H1 (cell line): Measurements from ENCODE around the gene FAM184B. TPM values are rescaled to one million over a fixed set of nuclear protein-coding genes. Genes with fewer than 3 reads are reported as not detected.

Source experiments
- CTCF ChIA-PET: fragments of 300-600 bp; sonication (Branson Sonifier 250); formaldehyde crosslinking; loops from one replicate; lab custom pipeline; 2021; ENCODE audit not compliant: partially characterized antibody; lab: Charles Lee
- POLR2A ChIA-PET: fragments of 300-600 bp; sonication (Branson Sonifier 250); formaldehyde crosslinking; loops from one replicate; lab custom pipeline; 2021; ENCODE audit warnings: inconsistent platforms; ENCODE audit not compliant: partially characterized antibody; lab: Charles Lee
- DNase-seq, 2 experiments: peaks; one replicate each; pipeline versions ENCODE4 v3.0.0 to v3.0.0-alpha.2; 2010 to 2022; ENCODE audit warnings: low spot score in 2 of 2, low read depth in 1 of 2, mixed read lengths in 1 of 2
- FAIRE-seq: peaks from 2 replicates; lab custom pipeline; 2011; peaks lifted over from hg19 to GRCh38; lab: Jason Lieb, UNC
- H2AFZ ChIP-seq: 2 replicates; pipeline ENCODE4 v1.8.1; 2012; ENCODE audit warnings: low read length, inconsistent platforms
- H2AK5ac ChIP-seq: 2 replicates; pipeline ENCODE4 v1.6.1; 2013; ENCODE audit warnings: low read depth, low read length
- H2BK120ac ChIP-seq: replicated peaks from 2 replicates; pipeline ENCODE3; 2013; ENCODE audit warnings: low read depth, low read length, inconsistent platforms
- H2BK12ac ChIP-seq: 2 replicates; pipeline ENCODE4 v1.6.1; 2013; ENCODE audit warnings: low read depth, low read length
- H2BK15ac ChIP-seq: 2 replicates; pipeline ENCODE4 v1.6.1; 2013; ENCODE audit warnings: low read length
- H2BK20ac ChIP-seq: 2 replicates; pipeline ENCODE4 v1.6.1; 2013; ENCODE audit warnings: low read length
- H2BK5ac ChIP-seq: 2 replicates; pipeline ENCODE4 v1.6.1; 2013; ENCODE audit warnings: low read depth, low read length
- H3K14ac ChIP-seq: 2 replicates; pipeline ENCODE4 v1.6.1; 2013; ENCODE audit warnings: inconsistent platforms; ENCODE audit not compliant: insufficient read length
- H3K18ac ChIP-seq: 2 replicates; pipeline ENCODE4 v1.6.1; 2013; ENCODE audit warnings: low read length; ENCODE audit errors: extremely low read depth
- H3K23ac ChIP-seq: 2 replicates; pipeline ENCODE4 v1.6.1; 2013; ENCODE audit warnings: inconsistent platforms; ENCODE audit not compliant: insufficient read length
- H3K23me2 ChIP-seq: 2 replicates; pipeline ENCODE4 v1.6.1; 2013; ENCODE audit warnings: low read depth, low read length
- H3K27ac ChIP-seq: 2 replicates; pipeline ENCODE4 v1.6.1; 2011; ENCODE audit warnings: low read depth, low read length, inconsistent platforms
- H3K27me3 ChIP-seq, 4 experiments: replicated peaks in 1 of 4; 1 replicate in 1 of 4; 2 replicates in 3 of 4; pipeline versions ENCODE4 v1.6.1 to v1.8.1; 2011 to 2013; ENCODE audit warnings: low read length in 3 of 4, mild to moderate bottlenecking in 3 of 4, inconsistent platforms in 2 of 4, mixed read lengths in 2 of 4, moderate library complexity in 1 of 4; ENCODE audit not compliant: control insufficient read depth in 3 of 4, insufficient read depth in 3 of 4; ENCODE audit errors: extremely low read depth in 1 of 4
- H3K36me3 ChIP-seq, 4 experiments: 2 replicates each; pipeline versions ENCODE4 v1.6.1 to v1.8.1; 2011 to 2013; ENCODE audit warnings: mild to moderate bottlenecking in 4 of 4, low read length in 3 of 4, moderate library complexity in 2 of 4, control low read depth in 1 of 4, inconsistent platforms in 1 of 4; ENCODE audit not compliant: insufficient read depth in 4 of 4, control insufficient read depth in 2 of 4
- H3K4ac ChIP-seq: replicated peaks from 2 replicates; pipeline ENCODE3; 2013; ENCODE audit warnings: low read length, low read depth, mixed read lengths, inconsistent platforms; ENCODE audit not compliant: insufficient read length
- H3K4me1 ChIP-seq, 4 experiments: replicated peaks in 1 of 4; 1 replicate in 1 of 4; 2 replicates in 3 of 4; pipeline versions ENCODE4 v1.6.1 to v1.8.1; 2011 to 2013; ENCODE audit warnings: low read length in 3 of 4, inconsistent platforms in 2 of 4, mixed read lengths in 1 of 4; ENCODE audit not compliant: insufficient read depth in 4 of 4, control insufficient read depth in 3 of 4
- H3K4me2 ChIP-seq, 2 experiments: 2 replicates each; pipeline versions ENCODE4 v1.6.1 to v1.8.1; 2011 to 2013; ENCODE audit warnings: low read depth in 2 of 2, low read length in 2 of 2, control low read depth in 1 of 2, inconsistent platforms in 1 of 2, mild to moderate bottlenecking in 1 of 2; ENCODE audit not compliant: insufficient read depth in 1 of 2
- H3K4me3 ChIP-seq, 4 experiments: fragments of 200-600, 300-600 bp in 1 of 4; sonication (generic), shearing (Covaris generic), sonication (Bioruptor Twin) in 1 of 4; 2 replicates each; pipeline versions ENCODE4 v1.5.1 to v1.8.1; 2011 to 2016; ENCODE audit warnings: low read length in 4 of 4, low read depth in 3 of 4, control low read depth in 2 of 4, inconsistent platforms in 2 of 4, mild to moderate bottlenecking in 2 of 4, mixed read lengths in 1 of 4, moderate library complexity in 1 of 4; ENCODE audit not compliant: insufficient read depth in 2 of 4; ENCODE audit errors: extremely low read depth in 1 of 4
- H3K56ac ChIP-seq: replicated peaks from 2 replicates; pipeline ENCODE3; 2013; ENCODE audit warnings: low read depth, mild to moderate bottlenecking, mixed read lengths, low read length, inconsistent platforms; ENCODE audit not compliant: insufficient read length
- H3K79me1 ChIP-seq: 2 replicates; pipeline ENCODE4 v1.6.1; 2013; ENCODE audit warnings: low read depth, low read length, control low read depth
- H3K79me2 ChIP-seq, 2 experiments: 2 replicates each; pipeline versions ENCODE4 v1.6.1 to v1.8.1; 2012 to 2013; ENCODE audit warnings: low read length in 2 of 2, mild to moderate bottlenecking in 2 of 2, inconsistent platforms in 1 of 2; ENCODE audit not compliant: insufficient read depth in 2 of 2, control insufficient read depth in 1 of 2
- H3K9ac ChIP-seq, 4 experiments: replicated peaks in 1 of 4; 1 replicate in 1 of 4; 2 replicates in 3 of 4; pipeline versions ENCODE4 v1.6.1 to v1.8.1; 2011 to 2013; ENCODE audit warnings: low read depth in 3 of 4, low read length in 3 of 4, control low read depth in 2 of 4, mild to moderate bottlenecking in 2 of 4, moderate library complexity in 2 of 4, inconsistent platforms in 1 of 4; ENCODE audit errors: extremely low read depth in 1 of 4
- H3K9me3 ChIP-seq, 2 experiments: 2 replicates each; pipeline versions ENCODE4 v1.6.1 to v1.8.1; 2012 to 2013; ENCODE audit warnings: mild to moderate bottlenecking in 2 of 2, moderate library complexity in 2 of 2, control low read depth in 1 of 2, inconsistent platforms in 1 of 2, low read depth in 1 of 2, low read length in 1 of 2, mixed read lengths in 1 of 2; ENCODE audit not compliant: insufficient read depth in 2 of 2
- H4K20me1 ChIP-seq, 2 experiments: replicated peaks in 1 of 2; 2 replicates each; pipeline versions ENCODE3 to v1.8.1; 2011 to 2013; ENCODE audit warnings: inconsistent platforms in 2 of 2, low read length in 2 of 2, mild to moderate bottlenecking in 1 of 2; ENCODE audit not compliant: insufficient read depth in 2 of 2, control insufficient read depth in 1 of 2
- H4K5ac ChIP-seq: 2 replicates; pipeline ENCODE4 v1.6.1; 2013; ENCODE audit warnings: low read length, low read depth, mixed read lengths, inconsistent platforms; ENCODE audit not compliant: insufficient read length
- H4K8ac ChIP-seq: 2 replicates; pipeline ENCODE4 v1.8.0; 2013; ENCODE audit warnings: mild to moderate bottlenecking, moderate library complexity, low read length, inconsistent platforms; ENCODE audit not compliant: insufficient read depth; ENCODE audit errors: extremely low read depth
- H4K91ac ChIP-seq: replicated peaks from 2 replicates; pipeline ENCODE3; 2013; ENCODE audit warnings: low read length, mixed read lengths, inconsistent platforms; ENCODE audit not compliant: insufficient read length
- BACH1 ChIP-seq: IDR thresholded peaks from 2 replicates; pipeline ENCODE4 v1.6.1; 2012; ENCODE audit warnings: low read length, improper control_type of control experiment
- CBX5 ChIP-seq: fragments of 300-800, 300-1000 bp; sonication (generic); IDR thresholded peaks from 2 replicates; pipeline ENCODE4 v1.7.1; 2016; ENCODE audit warnings: antibody characterized with exemption, low read length, low read depth
- CBX8 ChIP-seq: fragments of 300-800, 300-1000 bp; sonication (generic); IDR thresholded peaks from 2 replicates; pipeline ENCODE4 v1.7.1; 2016; ENCODE audit warnings: low read depth, low read length, borderline replicate concordance
- CHD1 ChIP-seq: IDR thresholded peaks from 2 replicates; pipeline ENCODE4 v1.6.1; 2012; ENCODE audit warnings: low read depth, low read length, improper control_type of control experiment
- CTBP2 ChIP-seq: IDR thresholded peaks from 2 replicates; pipeline ENCODE4 v1.7.0; 2011; ENCODE audit warnings: borderline replicate concordance, mild to moderate bottlenecking, moderate library complexity, mixed read lengths, low read length; ENCODE audit not compliant: insufficient read depth, insufficient read length
- HDAC2 ChIP-seq, 2 experiments: fragments of 300-600 bp in 1 of 2; sonication (generic) in 1 of 2; IDR thresholded peaks; 2 replicates each; pipeline ENCODE4 v1.6.1; 2011 to 2012; ENCODE audit warnings: low read depth in 2 of 2, low read length in 2 of 2, mild to moderate bottlenecking in 2 of 2, moderate library complexity in 2 of 2, borderline replicate concordance in 1 of 2, inconsistent platforms in 1 of 2
- POLR2AphosphoS5 ChIP-seq: IDR thresholded peaks from 2 replicates; pipeline ENCODE4 v1.6.1; 2011; ENCODE audit warnings: low read depth, low read length
- POU5F1 ChIP-seq: IDR thresholded peaks from 2 replicates; pipeline ENCODE4 v1.6.1; 2011; ENCODE audit warnings: low read depth, mild to moderate bottlenecking, low read length, moderate library complexity
- SP2 ChIP-seq: IDR thresholded peaks from 2 replicates; pipeline ENCODE4 v1.6.1; 2012; ENCODE audit warnings: mild to moderate bottlenecking, low read length, inconsistent platforms
- SP4 ChIP-seq: IDR thresholded peaks from 2 replicates; pipeline ENCODE4 v1.6.1; 2012; ENCODE audit warnings: low read length, inconsistent platforms
- SRF ChIP-seq: IDR thresholded peaks from 2 replicates; pipeline ENCODE4 v1.6.1; 2011; ENCODE audit warnings: mild to moderate bottlenecking, low read depth, low read length, moderate library complexity
- SUZ12 ChIP-seq: fragments of 200-600 bp; sonication (generic); IDR thresholded peaks from 2 replicates; pipeline ENCODE4 v1.6.1; 2012; ENCODE audit warnings: mild to moderate bottlenecking, inconsistent platforms, low read length, moderate library complexity, mixed read lengths
- TAF7 ChIP-seq: optimal IDR thresholded peaks from 2 replicates; pipeline ENCODE3; 2011; ENCODE audit warnings: low read depth, mild to moderate bottlenecking, inconsistent platforms, low read length, moderate library complexity, borderline replicate concordance
- WGBS, 2 experiments: shearing (Covaris generic) in 1 of 2; methylation state at CpG; one replicate each; pipeline versions ENCODE4 v1.1.6 to v1.1.7; 2013 to 2015; ENCODE audit warnings: low lambda C conversion rate in 2 of 2, mixed read lengths in 2 of 2, inconsistent platforms in 1 of 2, low coverage in 1 of 2, missing lambda C conversion rate in 1 of 2; ENCODE audit not compliant: insufficient replicate concordance in 2 of 2, insufficient coverage in 1 of 2, insufficient read length in 1 of 2; ENCODE audit errors: extremely low coverage in 1 of 2, missing lambda C conversion rate in 1 of 2; 5-methylcytosine and 5-hydroxymethylcytosine counted together
- polyA plus RNA-seq, 7 experiments: library from polyadenylated mRNA; depleted of rRNA in 3 of 7; stranded (reverse) in 5 of 7; unstranded in 2 of 7; fragments of >200 nt in 5 of 7; fragments of 200-250 nt in 2 of 7; gene quantifications; 1 replicate in 5 of 7; 2 replicates in 1 of 7; 4 replicates in 1 of 7; pipeline versions ENCODE4 v1.2.1 to v1.2.3, GENCODE V29; 2011 to 2013; ENCODE audit warnings: missing spikeins in 2 of 7, mixed read lengths in 2 of 7
- total RNA-seq: library from RNA; stranded (reverse); fragmentation: NEBNext Ultra II Directional; extraction: Animal tissue kit (Norgen Biotek cat#: 25700); gene quantifications from 2 replicates; pipeline ENCODE4 v1.2.1, GENCODE V29; 2021

The FAM184B gene
- total and polyA plus RNA-seq, 2 of the 8 experiments (the other 6 are each of a cell fraction or from before 2014, with no cell fraction given) = 0.05 to 0.39 TPM

- Histone ChIP-seq H3K18ac (no peak overlapping the region), H2AFZ (no peak overlapping the region), H4K20me1 (peaks cover 15 to 25% of the 10 kb centered on the region in 2 experiments), H3K56ac (no peak overlapping the region), H3K4me1 (peaks cover 2 to 6% (median 4%) of the 10 kb centered on the region in 4 experiments; a peak in 5 of 7 replicates), H2AK5ac (no peak overlapping the region), H3K4ac (no peak overlapping the region), H3K9ac (no peak overlapping the region), H3K23ac (no peak overlapping the region), H3K27ac (no peak overlapping the region), H3K79me2 (peaks cover 10 to 76% of the 10 kb centered on the region in 2 experiments), H4K5ac (no peak overlapping the region), H3K79me1 (peaks cover 4% of the 10 kb centered on the region; the same call in 1 of the 2 replicates), H2BK20ac (no peak overlapping the region), H3K4me2 (no peak overlapping the region), H3K27me3 (no peaks in the 10 kb centered on the region), H4K91ac (no peak overlapping the region), H3K14ac (no peak overlapping the region), H2BK120ac (no peak overlapping the region), H3K36me3 (peaks cover 15 to 38% (median 31%) of the 10 kb centered on the region in 4 experiments), H3K23me2 (0 out of 2 replicates have a peak, but pooled peaks cover 2% of the 10 kb centered on the region), H2BK5ac (no peak overlapping the region), H4K8ac (no peak overlapping the region), H2BK15ac (no peak overlapping the region), H3K4me3 (no peak overlapping the region), H3K9me3 (no peaks in the 10 kb centered on the region), H2BK12ac (no peak overlapping the region)
- FAIRE-seq (no peak), DNase-seq (no peak)
- CTCF ChIA-PET = interaction anchor here (0.6 to 1.6 kb wide), 6 partner anchors 11 to 921 kb away, joined by 3 to 5 read pairs (median 4); no protein-coding TSS in a partner anchor
- WGBS, 2 experiments = 95% methylated on average over 3 of the region's 3 CpGs; no CpG with 5 or more reads in 1 of the 2 experiments
- POLR2A ChIA-PET = no interaction called here
- TF ChIP-seq CHD1 (no peak), CBX8 (no peak), POU5F1 (no peak), SUZ12 (no peak), HDAC2 (IDR thresholded peaks at IDR 0.05; ENCODE audit: borderline replicate concordance in 1 of 2, low read depth in 2 of 2, low read length in 2 of 2) (no peak), SP2 (no peak), CBX5 (no peak), CTBP2 (no peak), SRF (no peak), BACH1 (no peak), POLR2AphosphoS5 (no peak), TAF7 (no peak), SP4 (no peak)
Observed at GRCh38 chr4:17805580-17806155, 24.2 kb upstream of the FAM184B start.
